Peyer's patch (tissue), 4 donors: ENCODE data around the gene NCDN. TPM values are rescaled to one million over a fixed set of nuclear protein-coding genes. Genes with fewer than 3 reads are reported as not detected.
A peak's percentile ranks its signal among the peaks of the same experiment; 100 is the strongest.

ENCODE experiments used
- DNase-seq, 3 donors: peaks; one replicate each; pipeline ENCODE4 v3.0.0-alpha.2; 2017 to 2019
- H3K27ac ChIP-seq, 4 donors: fragments of 200-600 bp; sonication (generic); one replicate each; pipeline ENCODE4 v1.5.1; 2016 to 2019
- H3K27me3 ChIP-seq, 2 donors: fragments of 200-600 bp; sonication (generic); one replicate each; pipeline ENCODE4 v1.5.1; 2019
- H3K36me3 ChIP-seq, 3 donors: fragments of 200-600 bp; sonication (generic); one replicate each; pipeline ENCODE4 v1.5.1; 2016 to 2019
- H3K4me1 ChIP-seq, 4 donors: fragments of 200-600 bp; sonication (generic); one replicate each; pipeline ENCODE4 v1.5.1; 2016 to 2019
- H3K4me3 ChIP-seq, 4 donors: fragments of 200-600 bp; sonication (generic); 1 replicate in 3 of 4; 2 replicates in 1 of 4; pipeline ENCODE4 v1.5.1; 2016 to 2019; ENCODE audit warnings: mild to moderate bottlenecking in 1 of 4
- H3K9me3 ChIP-seq, 4 donors: fragments of 200-600 bp; sonication (generic); one replicate each; pipeline ENCODE4 v1.5.1; 2016 to 2019; ENCODE audit warnings: mild to moderate bottlenecking in 1 of 4
- CTCF ChIP-seq, 6 experiments: fragments of 450-650 bp in 4 of 6; fragments of 200-600 bp in 2 of 6; sonication (generic) in 1 of 6; IDR thresholded peaks; one replicate each; pipeline ENCODE4 v1.5.1; 2017 to 2019; ENCODE audit warnings: antibody characterized with exemption in 6 of 6, mild to moderate bottlenecking in 3 of 6, moderate library complexity in 1 of 6
- POLR2A ChIP-seq, 2 donors: fragments of 450-650 bp; IDR thresholded peaks; one replicate each; pipeline ENCODE4 v1.5.1; 2017; ENCODE audit warnings: antibody characterized with exemption in 2 of 2, mild to moderate bottlenecking in 2 of 2, moderate library complexity in 2 of 2
- total RNA-seq, 4 donors: library from RNA; depleted of rRNA; stranded (reverse); fragments of >200 nt; gene quantifications; one replicate each; pipeline ENCODE4 v1.1.0, GENCODE V29; 2016

The NCDN gene
- total RNA-seq, 4 donors from 2014 or later, result 6.3 to 15.3 (median 13.2) TPM

DNA sequence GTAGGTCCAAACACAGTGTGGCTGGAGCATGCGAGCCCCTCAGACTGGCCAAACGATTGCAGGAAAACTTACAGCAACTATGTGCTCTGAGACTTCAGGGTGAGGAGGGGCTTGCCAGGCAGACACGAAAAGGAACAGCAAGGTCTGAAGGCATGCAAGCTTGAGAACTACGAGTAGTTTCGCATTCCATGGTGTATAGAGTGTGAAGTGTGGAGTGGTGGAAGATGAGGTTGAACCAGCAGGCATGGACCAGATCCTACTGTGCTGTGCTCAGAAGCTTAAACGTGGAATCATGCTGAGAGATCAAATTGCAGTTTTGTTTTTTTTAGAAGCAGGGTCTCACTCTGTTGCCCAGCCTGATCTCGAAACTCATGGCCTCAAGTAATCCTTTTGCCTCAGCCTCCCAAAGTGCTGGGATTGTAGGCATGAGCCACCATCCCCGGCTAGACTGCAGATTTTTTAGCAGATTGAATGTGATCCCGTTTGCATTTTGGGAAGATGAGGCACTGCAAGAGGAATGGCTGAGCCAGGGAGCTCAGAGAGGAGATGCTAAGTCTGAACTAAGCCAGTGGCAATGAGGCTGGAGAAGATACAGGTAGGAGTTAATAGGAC, 10.5 kb downstream of the NCDN start:
- no peak for TF ChIP-seq CTCF (IDR thresholded peaks at IDR 0.05)
- Histone ChIP-seq H3K36me3 (no peaks in the 10 kb centered on the region), H3K9me3 (no peaks in the 10 kb centered on the region), H3K4me3 (no peak overlapping the region), H3K4me1 (peaks cover 0 to 2% (median 0%) of the 10 kb centered on the region in 4 donors), H3K27me3 (no peaks in the 10 kb centered on the region), H3K27ac (no peak overlapping the region)
- DNase-seq, result no peak

- no peaks in the 10 kb centered on the region for H3K9me3 ChIP-seq
- no peak overlapping the region for H3K27ac ChIP-seq
- H3K36me3 ChIP-seq, result no peaks in the 10 kb centered on the region
- no peak overlapping the region for H3K4me3 ChIP-seq
- DNase-seq, result peak; percentile 61 to 85 (median 67)
- no peak for TF ChIP-seq POLR2A (IDR thresholded peaks at IDR 0.05)
- peak; percentile 74 to 90 (median 86) for TF ChIP-seq CTCF (IDR thresholded peaks at IDR 0.05)
- no peaks in the 10 kb centered on the region for H3K27me3 ChIP-seq
- H3K4me1 ChIP-seq, result peaks cover 0 to 11% (median 2%) of the 10 kb centered on the region in 4 donors
Measured at GRCh38 chr1:35568975-35569395, 11.4 kb downstream of the NCDN start.

DNA sequence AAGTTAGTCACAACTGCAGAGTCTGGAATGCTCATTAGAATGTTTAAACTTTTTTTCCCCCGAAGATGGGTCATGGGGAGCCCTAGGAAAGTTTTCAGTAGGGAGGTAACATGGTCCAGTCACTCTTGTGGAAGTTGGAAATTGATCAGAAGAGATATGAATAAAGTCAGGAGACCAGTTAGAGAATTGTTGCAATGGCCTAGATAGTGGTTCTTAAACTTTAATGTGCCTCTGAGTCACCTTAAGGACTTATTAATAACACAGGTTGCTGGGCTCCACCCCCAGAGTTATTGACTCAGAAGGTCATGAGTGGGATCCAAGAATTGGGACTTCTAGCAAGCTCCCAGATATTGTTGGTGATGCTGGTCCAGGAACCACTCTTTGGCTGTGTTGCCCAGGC, 12.3 kb downstream of the NCDN start:
- TF ChIP-seq CTCF (IDR thresholded peaks at IDR 0.05) (no peak), POLR2A (IDR thresholded peaks at IDR 0.05) (no peak)
- H3K27ac ChIP-seq, result no peak overlapping the region
- H3K36me3 ChIP-seq, result no peaks in the 10 kb centered on the region
- H3K9me3 ChIP-seq, result no peaks in the 10 kb centered on the region
- DNase-seq, result no peak
- no peak overlapping the region for H3K4me3 ChIP-seq
- no peaks in the 10 kb centered on the region for H3K27me3 ChIP-seq
- peaks cover 0 to 11% (median 2%) of the 10 kb centered on the region in 4 donors for H3K4me1 ChIP-seq

DNA sequence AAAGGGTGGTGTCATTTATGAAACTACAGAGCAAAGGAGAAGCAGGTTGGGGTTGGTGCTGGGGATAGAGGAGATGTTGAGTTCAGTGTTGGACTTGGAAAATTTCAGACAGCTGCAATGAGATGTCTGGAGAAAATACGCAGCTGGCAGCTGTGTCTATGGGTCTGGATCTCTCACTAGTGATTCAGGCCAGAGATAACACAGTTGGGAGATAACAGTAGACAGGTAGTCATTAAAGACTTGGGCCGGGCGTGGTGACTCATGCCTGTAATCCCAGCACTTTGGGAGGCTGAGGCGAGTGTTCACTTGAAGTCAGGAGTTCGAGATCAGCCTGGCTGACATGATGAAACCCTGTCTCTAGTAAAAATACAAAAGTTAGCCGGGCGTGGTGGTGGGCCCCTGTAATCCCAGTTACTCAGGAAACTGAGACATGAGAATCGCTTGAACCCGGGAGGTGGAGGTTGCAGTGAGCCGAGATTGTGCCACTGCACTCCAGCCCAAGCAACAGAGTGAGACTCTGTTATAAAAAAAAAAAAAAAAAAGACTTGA, 13.1 kb downstream of the NCDN start:
- peak in 1 of 3 donors; percentile 30 for DNase-seq
- TF ChIP-seq POLR2A (IDR thresholded peaks at IDR 0.05), result no peak
- no peak for TF ChIP-seq CTCF (IDR thresholded peaks at IDR 0.05)
- H3K27me3 ChIP-seq, result no peaks in the 10 kb centered on the region
- H3K9me3 ChIP-seq, result no peaks in the 10 kb centered on the region
- peaks cover 0 to 11% (median 2%) of the 10 kb centered on the region in 4 donors for H3K4me1 ChIP-seq
- H3K27ac ChIP-seq, result no peak overlapping the region
- no peaks in the 10 kb centered on the region for H3K36me3 ChIP-seq
- H3K4me3 ChIP-seq, result no peak overlapping the region

- DNase-seq, result peak in 1 of 3 donors; percentile 14
- Histone ChIP-seq H3K9me3 (no peaks in the 10 kb centered on the region), H3K4me3 (no peak overlapping the region), H3K4me1 (peaks cover 0 to 11% (median 3%) of the 10 kb centered on the region in 4 donors), H3K27me3 (no peaks in the 10 kb centered on the region), H3K36me3 (no peaks in the 10 kb centered on the region), H3K27ac (no peak overlapping the region)
- no peak for TF ChIP-seq POLR2A (IDR thresholded peaks at IDR 0.05)
- TF ChIP-seq CTCF (IDR thresholded peaks at IDR 0.05), result no peak
Measured at GRCh38 chr1:35571263-35571662, 13.7 kb downstream of the NCDN start.
